NCI-H1105 (cell line): ENCODE results near the gene FRMD4A.
"Not testable (repeated sequence)": the region's sequence is repeated elsewhere in the genome, so short reads cannot be mapped to it uniquely, and the experiment has no call there.

Experiments used
- DNase-seq: peaks from one replicate; lab custom pipeline; 2025; lab: John Stamatoyannopoulos, UW

Gene FRMD4A

GRCh38 chr10:13844651-13845050, 486.1 kb downstream of the FRMD4A start:
- no peak for DNase-seq

GRCh38 chr10:13842117-13842516, 488.6 kb downstream of the FRMD4A start:
- DNase-seq, result no peak

- DNase-seq, result no peak
Observed at GRCh38 chr10:13840036-13840435, 490.7 kb downstream of the FRMD4A start.

- no peak for DNase-seq
Observed at GRCh38 chr10:13839430-13839990, 491.2 kb downstream of the FRMD4A start.

GRCh38 chr10:13839030-13839429, 491.7 kb downstream of the FRMD4A start:
- DNase-seq, result no peak

GRCh38 chr10:13837966-13838365, 492.8 kb downstream of the FRMD4A start:
- no peak for DNase-seq

- no peak for DNase-seq
Observed at GRCh38 chr10:13834581-13835286, 496.0 kb downstream of the FRMD4A start.

- no peak for DNase-seq
Observed at GRCh38 chr10:13831711-13832141, 499.0 kb downstream of the FRMD4A start.

- DNase-seq, result no peak
Observed at GRCh38 chr10:13830385-13830784, 500.3 kb downstream of the FRMD4A start.

- DNase-seq, result no peak
Observed at GRCh38 chr10:13829790-13830189, 500.9 kb downstream of the FRMD4A start.

- DNase-seq, result not testable (repeated sequence)
Observed at GRCh38 chr10:13828284-13828683, 502.4 kb downstream of the FRMD4A start.

- DNase-seq, result no peak
Observed at GRCh38 chr10:13827076-13827797, 503.5 kb downstream of the FRMD4A start.

- DNase-seq, result no peak
Observed at GRCh38 chr10:13823709-13824405, 506.9 kb downstream of the FRMD4A start.

- peak; percentile 6 for DNase-seq
Observed at GRCh38 chr10:13823096-13823708, 507.5 kb downstream of the FRMD4A start.

GRCh38 chr10:13822490-13822889, 508.2 kb downstream of the FRMD4A start:
- DNase-seq, result no peak

- DNase-seq, result no peak
Observed at GRCh38 chr10:13820964-13821337, 509.8 kb downstream of the FRMD4A start.

GRCh38 chr10:13820119-13820963, 510.4 kb downstream of the FRMD4A start:
- no peak for DNase-seq

GRCh38 chr10:13816195-13816925, 514.4 kb downstream of the FRMD4A start:
- DNase-seq, result peak; percentile 40

GRCh38 chr10:13815756-13816155, 515.0 kb downstream of the FRMD4A start:
- no peak for DNase-seq

- no peak for DNase-seq
Observed at GRCh38 chr10:13813550-13813949, 517.2 kb downstream of the FRMD4A start.

- no peak for DNase-seq
Observed at GRCh38 chr10:13812804-13813203, 517.9 kb downstream of the FRMD4A start.
